Transverse colon (tissue), 4 donors: ENCODE results near the gene TRMT61A. TPM values are rescaled to one million over a fixed set of nuclear protein-coding genes. Genes with fewer than 3 reads are reported as not detected.

Experiments
- DNase-seq: peaks from one replicate; pipeline ENCODE4 v3.0.0-alpha.2; 2019
- H3K27ac ChIP-seq, 4 donors: fragments of 200-600 bp; sonication (generic); 2 replicates each; pipeline ENCODE4 v1.5.1; 2016 to 2018; ENCODE audit warnings: inconsistent platforms in 4 of 4
- H3K27me3 ChIP-seq: fragments of 200-600 bp; sonication (generic); 2 replicates; pipeline ENCODE4 v1.5.1; 2017; ENCODE audit warnings: inconsistent platforms
- H3K36me3 ChIP-seq, 4 donors: fragments of 200-600 bp; sonication (generic); 2 replicates each; pipeline ENCODE4 v1.5.1; 2017 to 2019; ENCODE audit warnings: inconsistent platforms in 4 of 4
- H3K4me1 ChIP-seq, 4 donors: fragments of 200-600 bp; sonication (generic); 2 replicates each; pipeline ENCODE4 v1.5.1; 2017 to 2020; ENCODE audit warnings: inconsistent platforms in 4 of 4
- H3K4me3 ChIP-seq, 4 donors: fragments of 200-600 bp; sonication (generic); 1 replicate in 1 of 4; 2 replicates in 3 of 4; pipeline versions ENCODE4 v1.5.1 to v1.6.1; 2017 to 2019; ENCODE audit warnings: inconsistent platforms in 4 of 4
- H3K9me3 ChIP-seq, 2 donors: fragments of 200-600 bp; sonication (generic); 2 replicates each; pipeline ENCODE4 v1.5.1; 2017 to 2019; ENCODE audit warnings: inconsistent platforms in 2 of 2
- EP300 ChIP-seq: sonication (generic); formaldehyde crosslinking; IDR thresholded peaks from one replicate; pipeline ENCODE4 v1.6.1; 2017; ENCODE audit warnings: antibody characterized with exemption, low read depth
- POLR2A ChIP-seq: fragments of 450-650 bp; IDR thresholded peaks from one replicate; pipeline ENCODE4 v1.6.1; 2016; ENCODE audit warnings: antibody characterized with exemption, mild to moderate bottlenecking, moderate library complexity
- POLR2AphosphoS5 ChIP-seq, 3 donors: sonication (generic); formaldehyde crosslinking; IDR thresholded peaks; one replicate each; pipeline ENCODE4 v1.6.1; 2016; ENCODE audit warnings: antibody characterized with exemption in 3 of 3
- WGBS, 2 donors: methylation state at CpG; one replicate each; pipeline ENCODE4 v1.1.5; 2018; ENCODE audit warnings: low coverage in 1 of 2; 5-methylcytosine and 5-hydroxymethylcytosine counted together
- in situ Hi-C, 4 donors: fragments of 200-750 bp; cut with MboI; loops; one replicate each; pipeline versions ENCODE4 v1.15.0 to v1.15.1; 2017; ENCODE audit warnings: low sequenced_read_pairs in 3 of 4, low pct_ligation_motif_present in 1 of 4, low pct_unique_long_range_greater_than_20kb in 1 of 4
- intact Hi-C: fragments of 100-400 bp; cut with DNase I; formaldehyde crosslinking; loops from one replicate; pipeline ENCODE4 v1.15.1; 2023; ENCODE audit warnings: low total_unique reads
- total RNA-seq, 4 donors: library from RNA; depleted of rRNA; stranded (reverse); fragments of >200 nt; gene quantifications; one replicate each; pipeline ENCODE4 v1.1.0, GENCODE V29; 2016
- TF ChIP-seq, protein P1 (sequence below), 5 experiments: fragments of 200-600 bp in 3 of 5; fragments of 450-650 bp in 2 of 5; sonication (generic) in 3 of 5; IDR thresholded peaks; 1 replicate in 2 of 5; 2 replicates in 3 of 5; pipeline ENCODE4 v1.5.1; 2016 to 2017; ENCODE audit warnings: antibody characterized with exemption in 5 of 5, inconsistent platforms in 3 of 5, mild to moderate bottlenecking in 2 of 5, moderate library complexity in 1 of 5

The TRMT61A gene
- total RNA-seq, 4 donors from 2014 or later, result 12.2 to 38.2 (median 14.1) TPM

- Histone ChIP-seq H3K9me3 (no peaks in the 10 kb centered on the region), H3K27me3 (no peaks in the 10 kb centered on the region), H3K27ac (no peak overlapping the region), H3K36me3 (peaks cover 0 to 23% (median 9%) of the 10 kb centered on the region in 4 donors), H3K4me3 (no peak overlapping the region), H3K4me1 (peaks cover 0 to 7% (median 0%) of the 10 kb centered on the region in 4 donors)
- DNase-seq, result no peak
- TF ChIP-seq POLR2AphosphoS5 (IDR thresholded peaks at IDR 0.05) (no peak), POLR2A (no peak), EP300 (no peak)
- TF ChIP-seq, protein P1, sequence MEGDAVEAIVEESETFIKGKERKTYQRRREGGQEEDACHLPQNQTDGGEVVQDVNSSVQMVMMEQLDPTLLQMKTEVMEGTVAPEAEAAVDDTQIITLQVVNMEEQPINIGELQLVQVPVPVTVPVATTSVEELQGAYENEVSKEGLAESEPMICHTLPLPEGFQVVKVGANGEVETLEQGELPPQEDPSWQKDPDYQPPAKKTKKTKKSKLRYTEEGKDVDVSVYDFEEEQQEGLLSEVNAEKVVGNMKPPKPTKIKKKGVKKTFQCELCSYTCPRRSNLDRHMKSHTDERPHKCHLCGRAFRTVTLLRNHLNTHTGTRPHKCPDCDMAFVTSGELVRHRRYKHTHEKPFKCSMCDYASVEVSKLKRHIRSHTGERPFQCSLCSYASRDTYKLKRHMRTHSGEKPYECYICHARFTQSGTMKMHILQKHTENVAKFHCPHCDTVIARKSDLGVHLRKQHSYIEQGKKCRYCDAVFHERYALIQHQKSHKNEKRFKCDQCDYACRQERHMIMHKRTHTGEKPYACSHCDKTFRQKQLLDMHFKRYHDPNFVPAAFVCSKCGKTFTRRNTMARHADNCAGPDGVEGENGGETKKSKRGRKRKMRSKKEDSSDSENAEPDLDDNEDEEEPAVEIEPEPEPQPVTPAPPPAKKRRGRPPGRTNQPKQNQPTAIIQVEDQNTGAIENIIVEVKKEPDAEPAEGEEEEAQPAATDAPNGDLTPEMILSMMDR (IDR thresholded peaks at IDR 0.05), result no peak
- intact Hi-C loops (no loop called here), in situ Hi-C loops (loop anchor here in 2 of 4 donors (5.0 to 10.0 kb wide), 2 partner anchors 42 to 50 kb away; no protein-coding TSS in a partner anchor)
- 82 to 100% methylated on average over 2 to 8 of the region's 8 CpGs for WGBS, 2 donors
Measured at GRCh38 chr14:103504991-103505565, 23.9 kb upstream of the TRMT61A start.

DNA sequence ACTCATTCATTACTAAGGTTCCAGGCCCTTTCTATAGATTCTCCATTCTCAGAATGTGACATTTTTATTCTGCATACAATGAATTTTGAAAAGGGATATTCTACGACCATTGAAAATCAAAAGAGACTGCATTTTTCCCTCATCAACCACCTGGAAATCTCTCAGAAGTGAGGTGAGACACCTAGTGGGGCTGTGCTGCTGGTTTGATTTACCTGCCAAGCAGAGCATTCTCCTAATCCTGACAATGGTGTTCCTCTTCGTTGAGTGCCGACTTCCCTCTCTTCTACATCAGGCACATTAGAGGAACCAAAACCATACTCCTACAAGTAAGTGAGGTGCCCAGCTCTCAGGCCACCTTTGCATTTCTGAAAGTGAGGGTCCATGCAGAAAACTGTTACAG, 21.2 kb upstream of the TRMT61A start:
- H3K27ac ChIP-seq, result no peak overlapping the region
- no peaks in the 10 kb centered on the region for H3K27me3 ChIP-seq
- H3K4me1 ChIP-seq, result peaks cover 4 to 6% (median 6%) of the 10 kb centered on the region in 4 donors
- TF ChIP-seq EP300 (no peak), POLR2A (no peak), POLR2AphosphoS5 (IDR thresholded peaks at IDR 0.05) (no peak)
- TF ChIP-seq, protein P1 (IDR thresholded peaks at IDR 0.05), result no peak
- H3K36me3 ChIP-seq, result peaks cover 0 to 21% (median 7%) of the 10 kb centered on the region in 4 donors
- DNase-seq, result no peak
- in situ Hi-C loops, result loop anchor here in 1 of 4 donors (10.0 kb wide), 1 partner anchor 47 kb away; no protein-coding TSS in a partner anchor
- no peak overlapping the region for H3K4me3 ChIP-seq
- 81 to 90% methylated on average over 1 to 3 of the region's 3 CpGs for WGBS, 2 donors
- intact Hi-C loops, result no loop called here
- no peaks in the 10 kb centered on the region for H3K9me3 ChIP-seq

GRCh38 chr14:103508521-103509329, 20.3 kb upstream of the TRMT61A start:
- H3K4me3 ChIP-seq, result no peak overlapping the region
- TF ChIP-seq EP300 (no peak), POLR2AphosphoS5 (IDR thresholded peaks at IDR 0.05) (no peak), POLR2A (no peak)
- TF ChIP-seq, protein P1 (IDR thresholded peaks at IDR 0.05), result no peak
- H3K4me1 ChIP-seq, result peaks cover 10 to 16% (median 14%) of the 10 kb centered on the region in 4 donors
- intact Hi-C loops (no loop called here), in situ Hi-C loops (loop anchor here in 1 of 4 donors (10.0 kb wide), 1 partner anchor 46 kb away; no protein-coding TSS in a partner anchor)
- no peaks in the 10 kb centered on the region for H3K9me3 ChIP-seq
- peaks cover 0 to 18% (median 7%) of the 10 kb centered on the region in 4 donors for H3K36me3 ChIP-seq
- no peak for DNase-seq
- 76 to 80% methylated on average over 8 to 16 of the region's 16 CpGs for WGBS, 2 donors
- H3K27ac ChIP-seq, result no peak overlapping the region
- H3K27me3 ChIP-seq, result no peaks in the 10 kb centered on the region
